Medulla oblongata (tissue), 1 donor: ENCODE data around the gene UBE2M.

Source experiments
- DNase-seq: peaks from one replicate; pipeline ENCODE4 v3.0.0-alpha.2; 2015; ENCODE audit errors: extremely low spot score

UBE2M gene

GRCh38 chr19:58570770-58571574, 12.6 kb upstream of the UBE2M start:
- DNase-seq: no peak

- DNase-seq: no peak
Measured at GRCh38 chr19:58569943-58570670, 11.7 kb upstream of the UBE2M start.

GRCh38 chr19:58569191-58569942, 11.0 kb upstream of the UBE2M start:
- DNase-seq: no peak

GRCh38 chr19:58568453-58569130, 10.2 kb upstream of the UBE2M start:
- DNase-seq: no peak

- no peak for DNase-seq
Measured at GRCh38 chr19:58566989-58567388, 8.6 kb upstream of the UBE2M start.

GRCh38 chr19:58563823-58564222, 5.4 kb upstream of the UBE2M start:
- no peak for DNase-seq

GRCh38 chr19:58563034-58563573, 4.7 kb upstream of the UBE2M start:
- DNase-seq: no peak

GRCh38 chr19:58562122-58563033, 4.0 kb upstream of the UBE2M start:
- no peak for DNase-seq

GRCh38 chr19:58561373-58562121, 3.1 kb upstream of the UBE2M start:
- DNase-seq: no peak

GRCh38 chr19:58560921-58561320, 2.5 kb upstream of the UBE2M start:
- no peak for DNase-seq

GRCh38 chr19:58560007-58560887, 1.8 kb upstream of the UBE2M start:
- DNase-seq: no peak

- DNase-seq: peak; percentile 95
Measured at GRCh38 chr19:58559275-58560006, 1.0 kb upstream of the UBE2M start.

GRCh38 chr19:58558623-58559274, 338 bp upstream of the UBE2M start:
- peak; percentile 99 for DNase-seq

- no peak for DNase-seq
Measured at GRCh38 chr19:58557221-58558065, 968 bp downstream of the UBE2M start.

- DNase-seq: no peak
Measured at GRCh38 chr19:58556622-58557220, 1.7 kb downstream of the UBE2M start.
